ENCODE data around the gene LPGAT1. TPM values are rescaled to one million over a fixed set of nuclear protein-coding genes. Genes with fewer than 3 reads are reported as not detected.

The LPGAT1 gene
- total and polyA plus RNA-seq, 2 of the 13 experiments (the other 11 are each of a cell fraction or from before 2014, with no cell fraction given): 12.1 to 48.3 TPM

GRCh38 chr1:211830055-211830327, 572 bp downstream of the LPGAT1 start:
- no TSS peak for BruUV-seq (replicated peaks)
- peak overlapping the region; percentile 80 for H3K9ac ChIP-seq (ENCODE audit: insufficient read depth, low read depth, low read length)
- FAIRE-seq (no peak), ATAC-seq (no peak), DNase-seq (ENCODE audit: low spot score) (no peak)
- peak overlapping the region; percentile 74 for H3K27ac ChIP-seq (ENCODE audit: extremely low read length, insufficient read depth, low read length)
- no peaks in the 10 kb centered on the region for H3K9me3 ChIP-seq (ENCODE audit: low read length)
- peaks cover 27% of the 10 kb centered on the region for H3K4me1 ChIP-seq (ENCODE audit: insufficient read depth, low read length)
- peak overlapping the region; percentile 81 to 95 (median 82) for H3K4me3 ChIP-seq (replicated peaks in 1 of 3; ENCODE audit: insufficient read depth in 1 of 3, low read depth in 2 of 3, low read length in 3 of 3)
- in situ Hi-C loops (cut with HindIII; ENCODE audit: extremely low pct_ligation_motif_present, low pct_unique_long_range_greater_than_20kb): loop anchor here (5.0 kb wide), 1 partner anchor 133 kb away; no protein-coding TSS in a partner anchor
- intact Hi-C loops (cut with micrococcal nuclease; ENCODE audit: unreplicated experiment): loop anchor here (1.0 to 10.0 kb wide), 2 partner anchors 55 to 150 kb away; no protein-coding TSS in a partner anchor
- 0 out of 5 replicates have a peak, but pooled peaks cover 0 to 5% of the 10 kb centered on the region in 2 experiments for H3K36me3 ChIP-seq (replicated peaks in 1 of 2; ENCODE audit: control insufficient read depth in 1 of 2, insufficient read depth in 2 of 2, low read length in 2 of 2)
- H3K4me2 ChIP-seq (ENCODE audit: low read depth, low read length): peak overlapping the region; percentile 97
- H4K20me1 ChIP-seq (ENCODE audit: insufficient read depth, low read length): 0 out of 2 replicates have a peak, but pooled peaks cover 6% of the 10 kb centered on the region
- H3K27me3 ChIP-seq (ENCODE audit: control insufficient read depth in 1 of 2, insufficient read depth in 2 of 2, low read length in 2 of 2): no peaks in the 10 kb centered on the region
- WGBS (ENCODE audit: low lambda C conversion rate): 5% methylated on average over 9 of the region's 45 CpGs
- POLR2A ChIA-PET: interaction anchor here (1.0 kb wide), 1 partner anchor 13 kb away, joined by 3 read pairs; no protein-coding TSS in a partner anchor
- H3K79me2 ChIP-seq (ENCODE audit: insufficient read depth, low read length): peaks cover 27% of the 10 kb centered on the region
- H2AFZ ChIP-seq (ENCODE audit: low read length): no peak overlapping the region
- TF ChIP-seq FIP1L1 (IDR thresholded peaks at IDR 0.05; ENCODE audit: borderline replicate concordance, insufficient read depth, low read depth, low read length): no peak
- TF ChIP-seq ZC3H13 (CRISPR knock-in tag; IDR thresholded peaks at IDR 0.05): no peak
- 0 out of 2 replicates have a peak, but pooled peaks have one; percentile 47 for TF ChIP-seq HES4 (CRISPR knock-in tag; IDR thresholded peaks at IDR 0.05; ENCODE audit: borderline replicate concordance)
- TF ChIP-seq MAFF (IDR thresholded peaks at IDR 0.05; ENCODE audit: low read depth, low read length): no peak
- CTCF ChIA-PET (ENCODE audit: low intra/inter-chr PET ratio, low total read pairs): interaction anchor here (0.7 to 1.2 kb wide), 2 partner anchors 115 to 131 kb away, joined by 3 read pairs; no protein-coding TSS in a partner anchor

GRCh38 chr1:211829343-211830054, 1.1 kb downstream of the LPGAT1 start:
- peak; percentile 81 for FAIRE-seq
- POLR2A ChIA-PET: interaction anchor here (0.6 to 1.4 kb wide), 9 partner anchors 13 to 206 kb away, joined by 3 to 5 read pairs (median 4); partner anchors contain the start of genes DTL, INTS7 and NEK2
- CTCF ChIA-PET (ENCODE audit: low intra/inter-chr PET ratio, low total read pairs): no interaction called here
- no peak for TF ChIP-seq TCF7 (IDR thresholded peaks at IDR 0.05; ENCODE audit: low read depth)
- peak; percentile 41; the same call in 1 of the 2 replicates for TF ChIP-seq RELA (CRISPR knock-in tag; IDR thresholded peaks at IDR 0.05)
- 0 out of 2 replicates have a peak, but pooled peaks have one; percentile 19 for TF ChIP-seq FOSL2 (CRISPR knock-in tag; IDR thresholded peaks at IDR 0.05)
- TF ChIP-seq ELF3 (CRISPR knock-in tag; IDR thresholded peaks at IDR 0.05): peak; percentile 45; the same call in 1 of the 2 replicates
- peak; percentile 33; the same call in 1 of the 2 replicates for TF ChIP-seq KDM5A (IDR thresholded peaks at IDR 0.05; ENCODE audit: borderline replicate concordance, low read length)
- peak; percentile 36; the same call in 1 of the 2 replicates for TF ChIP-seq PATZ1 (CRISPR knock-in tag; IDR thresholded peaks at IDR 0.05)
- TF ChIP-seq PHF21A (CRISPR knock-in tag; IDR thresholded peaks at IDR 0.05): peak; percentile 72; the same call in 1 of the 2 replicates

More at GRCh38 chr1:211829343-211830054, 1.1 kb downstream of the LPGAT1 start:
- intact Hi-C loops (cut with micrococcal nuclease; ENCODE audit: unreplicated experiment): loop anchor here (1.0 to 10.0 kb wide), 4 partner anchors 41 to 149 kb away; no protein-coding TSS in a partner anchor
- peaks cover 27% of the 10 kb centered on the region for H3K4me1 ChIP-seq (ENCODE audit: insufficient read depth, low read length)
- H3K79me2 ChIP-seq (ENCODE audit: insufficient read depth, low read length): peaks cover 27% of the 10 kb centered on the region
- 1% methylated on average over 22 of the region's 22 CpGs for WGBS (ENCODE audit: low lambda C conversion rate)
- TSS peak; percentile 85 for BruUV-seq (replicated peaks)
- H4K20me1 ChIP-seq (ENCODE audit: insufficient read depth, low read length): 0 out of 2 replicates have a peak, but pooled peaks cover 6% of the 10 kb centered on the region
- no peaks in the 10 kb centered on the region for H3K27me3 ChIP-seq (ENCODE audit: control insufficient read depth in 1 of 2, insufficient read depth in 2 of 2, low read length in 2 of 2)
- no peaks in the 10 kb centered on the region for H3K9me3 ChIP-seq (ENCODE audit: low read length)
- 0 out of 5 replicates have a peak, but pooled peaks cover 0 to 8% of the 10 kb centered on the region in 2 experiments for H3K36me3 ChIP-seq (replicated peaks in 1 of 2; ENCODE audit: control insufficient read depth in 1 of 2, insufficient read depth in 2 of 2, low read length in 2 of 2)
- peak; percentile 82 for DNase-seq (ENCODE audit: low spot score)
- ATAC-seq: peak; percentile 74
- H3K27ac ChIP-seq (ENCODE audit: extremely low read length, insufficient read depth, low read length): peak overlapping the region; percentile 74
- H3K4me2 ChIP-seq (ENCODE audit: low read depth, low read length): peak overlapping the region; percentile 97
- in situ Hi-C loops (cut with HindIII; ENCODE audit: extremely low pct_ligation_motif_present, low pct_unique_long_range_greater_than_20kb): loop anchor here (5.0 to 10.0 kb wide), 2 partner anchors 115 to 132 kb away; no protein-coding TSS in a partner anchor
- no peak overlapping the region for H2AFZ ChIP-seq (ENCODE audit: low read length)
- peak overlapping the region; percentile 81 to 95 (median 82) for H3K4me3 ChIP-seq (replicated peaks in 1 of 3; ENCODE audit: insufficient read depth in 1 of 3, low read depth in 2 of 3, low read length in 3 of 3)
- peak overlapping the region; percentile 80 for H3K9ac ChIP-seq (ENCODE audit: insufficient read depth, low read depth, low read length)

All from HepG2 (cell line).